GM12865 (cell line): ENCODE data around the gene IQCM.
A peak's percentile ranks its signal among the peaks of the same experiment; 100 is the strongest.

ENCODE experiments used
- DNase-seq: peaks from one replicate; pipeline ENCODE4 v3.0.0; 2010; ENCODE audit warnings: low read depth
- H3K4me3 ChIP-seq: 2 replicates; pipeline ENCODE4 v1.5.1; 2011; ENCODE audit warnings: mild to moderate bottlenecking, low read depth, low read length, control low read depth
- CTCF ChIP-seq: IDR thresholded peaks from 2 replicates; pipeline ENCODE4 v1.5.1; 2011; ENCODE audit warnings: low read length, control low read depth, low read depth, inconsistent platforms; ENCODE audit not compliant: insufficient read depth; ENCODE audit errors: missing control alignments

The IQCM gene

GRCh38 chr4:149708513-149709130, 107.0 kb downstream of the IQCM start:
- TF ChIP-seq CTCF, result no peak
- no peak for DNase-seq
- H3K4me3 ChIP-seq, result no peak overlapping the region

GRCh38 chr4:149707862-149708261, 107.8 kb downstream of the IQCM start:
- TF ChIP-seq CTCF, result no peak
- no peak for DNase-seq
- no peak overlapping the region for H3K4me3 ChIP-seq

DNA sequence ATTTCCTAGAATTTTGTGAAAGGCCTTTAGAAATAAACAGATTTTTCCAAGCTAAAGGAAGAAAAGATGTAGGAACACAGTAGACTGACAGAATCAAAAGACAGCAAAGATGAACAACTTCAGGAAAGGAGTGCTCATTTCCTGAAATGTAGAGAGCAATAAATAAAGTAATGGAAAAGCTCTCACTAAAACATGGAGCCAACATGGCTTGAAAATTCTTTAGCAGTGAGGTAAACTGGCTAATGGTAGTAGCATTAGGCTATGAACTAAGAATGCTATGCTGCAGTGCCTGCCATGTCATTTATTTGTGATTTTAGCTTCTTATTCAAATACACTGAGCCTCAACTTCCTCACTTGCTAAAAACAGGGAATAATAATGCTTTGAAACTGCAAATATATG, 108.7 kb downstream of the IQCM start:
- no peak for DNase-seq
- H3K4me3 ChIP-seq, result no peak overlapping the region
- TF ChIP-seq CTCF, result no peak

GRCh38 chr4:149702414-149703293, 113.0 kb downstream of the IQCM start:
- no peak for TF ChIP-seq CTCF
- peak; percentile 11 for DNase-seq

GRCh38 chr4:149701435-149702156, 114.0 kb downstream of the IQCM start:
- DNase-seq, result no peak
- TF ChIP-seq CTCF, result no peak
- H3K4me3 ChIP-seq, result no peak overlapping the region

More at GRCh38 chr4:149702414-149703293, 113.0 kb downstream of the IQCM start:
- H3K4me3 ChIP-seq, result no peak overlapping the region

GRCh38 chr4:149700272-149700671, 115.4 kb downstream of the IQCM start:
- TF ChIP-seq CTCF, result no peak
- no peak for DNase-seq
- H3K4me3 ChIP-seq, result no peak overlapping the region
